Mammary epithelial cell (primary cell): Measurements from ENCODE around the gene DTNA.

Experiments
- EZH2 ChIP-seq: IDR thresholded peaks from 2 replicates; pipeline ENCODE4 v1.6.1; 2012; ENCODE audit warnings: low read length, inconsistent platforms, borderline replicate concordance
- TF ChIP-seq, protein P1 (sequence below), 2 donors: IDR thresholded peaks in 1 of 2; conservative IDR thresholded peaks in 1 of 2; 2 replicates each; pipeline ENCODE4 v1.5.1; 2011 to 2012; ENCODE audit warnings: inconsistent platforms in 2 of 2, low read length in 2 of 2, mild to moderate bottlenecking in 2 of 2, control low read depth in 1 of 2, low read depth in 1 of 2; ENCODE audit not compliant: insufficient read depth in 1 of 2; ENCODE audit errors: extremely low read depth in 1 of 2

GRCh38 chr18:34848156-34848555, 138.1 kb downstream of the DTNA start:
- TF ChIP-seq, protein P1, sequence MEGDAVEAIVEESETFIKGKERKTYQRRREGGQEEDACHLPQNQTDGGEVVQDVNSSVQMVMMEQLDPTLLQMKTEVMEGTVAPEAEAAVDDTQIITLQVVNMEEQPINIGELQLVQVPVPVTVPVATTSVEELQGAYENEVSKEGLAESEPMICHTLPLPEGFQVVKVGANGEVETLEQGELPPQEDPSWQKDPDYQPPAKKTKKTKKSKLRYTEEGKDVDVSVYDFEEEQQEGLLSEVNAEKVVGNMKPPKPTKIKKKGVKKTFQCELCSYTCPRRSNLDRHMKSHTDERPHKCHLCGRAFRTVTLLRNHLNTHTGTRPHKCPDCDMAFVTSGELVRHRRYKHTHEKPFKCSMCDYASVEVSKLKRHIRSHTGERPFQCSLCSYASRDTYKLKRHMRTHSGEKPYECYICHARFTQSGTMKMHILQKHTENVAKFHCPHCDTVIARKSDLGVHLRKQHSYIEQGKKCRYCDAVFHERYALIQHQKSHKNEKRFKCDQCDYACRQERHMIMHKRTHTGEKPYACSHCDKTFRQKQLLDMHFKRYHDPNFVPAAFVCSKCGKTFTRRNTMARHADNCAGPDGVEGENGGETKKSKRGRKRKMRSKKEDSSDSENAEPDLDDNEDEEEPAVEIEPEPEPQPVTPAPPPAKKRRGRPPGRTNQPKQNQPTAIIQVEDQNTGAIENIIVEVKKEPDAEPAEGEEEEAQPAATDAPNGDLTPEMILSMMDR (conservative IDR thresholded peaks at IDR 0.05 in 1 of 2, IDR thresholded peaks at IDR 0.05 in 1 of 2; ENCODE audit: extremely low read depth in 1 of 2, insufficient read depth in 1 of 2, low read depth in 1 of 2, low read length in 2 of 2) = no peak
- TF ChIP-seq EZH2 = no peak
